H9 (cell line): ENCODE results near the gene TSPAN33. TPM values are rescaled to one million over a fixed set of nuclear protein-coding genes. Genes with fewer than 3 reads are reported as not detected.

Experiments used
- DNase-seq: peaks from one replicate; pipeline ENCODE4 v3.0.0-alpha.2; 2017
- H2AFZ ChIP-seq: one replicate; pipeline ENCODE4 v1.6.1; 2013; ENCODE audit warnings: mild to moderate bottlenecking, low read length, control low read depth, moderate library complexity
- H2AK5ac ChIP-seq: 2 replicates; pipeline ENCODE4 v1.6.1; 2013; ENCODE audit warnings: low read length, control low read depth, mixed read lengths; ENCODE audit not compliant: insufficient read length
- H2BK120ac ChIP-seq: one replicate; pipeline ENCODE4 v1.6.1; 2013; ENCODE audit warnings: low read depth, mild to moderate bottlenecking, low read length, control low read depth, inconsistent platforms; ENCODE audit not compliant: poor library complexity, severe bottlenecking
- H2BK12ac ChIP-seq: 2 replicates; pipeline ENCODE4 v1.6.1; 2013; ENCODE audit warnings: low read length, control low read depth, mixed read lengths, low read depth; ENCODE audit not compliant: insufficient read length
- H2BK15ac ChIP-seq: 2 replicates; pipeline ENCODE4 v1.6.1; 2013; ENCODE audit warnings: low read depth, low read length, control low read depth
- H2BK20ac ChIP-seq: one replicate; pipeline ENCODE4 v1.6.1; 2013; ENCODE audit warnings: low read depth, mild to moderate bottlenecking, low read length, control low read depth, inconsistent platforms; ENCODE audit not compliant: poor library complexity, severe bottlenecking
- H2BK5ac ChIP-seq: 2 replicates; pipeline ENCODE4 v1.6.1; 2013; ENCODE audit warnings: low read length, control low read depth, mixed read lengths; ENCODE audit not compliant: insufficient read length
- H3K14ac ChIP-seq: 2 replicates; pipeline ENCODE4 v1.6.1; 2013; ENCODE audit warnings: low read length, control low read depth; ENCODE audit not compliant: insufficient read depth
- H3K18ac ChIP-seq: 2 replicates; pipeline ENCODE4 v1.6.1; 2013; ENCODE audit warnings: low read depth, mild to moderate bottlenecking, mixed read lengths, low read length, control low read depth; ENCODE audit not compliant: insufficient read length
- H3K23ac ChIP-seq: 2 replicates; pipeline ENCODE4 v1.6.1; 2013; ENCODE audit warnings: low read length, control low read depth, mixed read lengths, low read depth; ENCODE audit not compliant: insufficient read length
- H3K23me2 ChIP-seq: 2 replicates; pipeline ENCODE4 v1.6.1; 2013; ENCODE audit warnings: low read depth, mild to moderate bottlenecking, mixed read lengths, low read length, control low read depth; ENCODE audit not compliant: insufficient read length, poor library complexity, severe bottlenecking
- H3K27ac ChIP-seq: 2 replicates; pipeline ENCODE4 v1.5.1; 2013; ENCODE audit warnings: low read length, control low read depth, mixed read lengths, low read depth; ENCODE audit not compliant: insufficient read length
- H3K27me3 ChIP-seq: 2 replicates; pipeline ENCODE4 v1.6.1; 2013; ENCODE audit warnings: low read length, control low read depth, inconsistent platforms; ENCODE audit not compliant: insufficient read depth
- H3K4ac ChIP-seq: 2 replicates; pipeline ENCODE4 v1.6.1; 2013; ENCODE audit warnings: low read depth, mild to moderate bottlenecking, control low read depth, inconsistent platforms, low read length, moderate library complexity
- H3K4me1 ChIP-seq: 2 replicates; pipeline ENCODE4 v1.6.1; 2013; ENCODE audit warnings: low read length, control low read depth, inconsistent platforms; ENCODE audit not compliant: insufficient read depth
- H3K4me2 ChIP-seq: 2 replicates; pipeline ENCODE4 v1.6.1; 2013; ENCODE audit warnings: low read length, control low read depth, mixed read lengths; ENCODE audit not compliant: insufficient read length, insufficient read depth
- H3K56ac ChIP-seq: 2 replicates; pipeline ENCODE4 v1.6.1; 2013; ENCODE audit warnings: low read depth, mild to moderate bottlenecking, mixed read lengths, low read length, control low read depth; ENCODE audit not compliant: insufficient read length
- H3K79me1 ChIP-seq: 2 replicates; pipeline ENCODE4 v1.6.1; 2013; ENCODE audit warnings: low read depth, mild to moderate bottlenecking, moderate library complexity, low read length, control low read depth, inconsistent platforms; ENCODE audit not compliant: insufficient read depth, poor library complexity, severe bottlenecking
- H3K79me2 ChIP-seq: 2 replicates; pipeline ENCODE4 v1.6.1; 2013; ENCODE audit warnings: low read length, control low read depth, inconsistent platforms; ENCODE audit not compliant: insufficient read depth
- H3K9ac ChIP-seq: 2 replicates; pipeline ENCODE4 v1.6.1; 2013; ENCODE audit warnings: low read length, control low read depth, mixed read lengths; ENCODE audit not compliant: insufficient read length; ENCODE audit errors: extremely low read depth
- H3K9me3 ChIP-seq: one replicate; pipeline ENCODE4 v1.6.1; 2013; ENCODE audit warnings: low read depth, low read length, inconsistent platforms; ENCODE audit not compliant: control insufficient read depth
- H3T11ph ChIP-seq: one replicate; pipeline ENCODE4 v1.6.1; 2013; ENCODE audit warnings: mild to moderate bottlenecking, low read length, control low read depth, inconsistent platforms
- H4K20me1 ChIP-seq: one replicate; pipeline ENCODE4 v1.6.1; 2013; ENCODE audit not compliant: control insufficient read depth, insufficient read length, insufficient read depth
- H4K5ac ChIP-seq: 2 replicates; pipeline ENCODE4 v1.6.1; 2013; ENCODE audit warnings: low read depth, mild to moderate bottlenecking, mixed read lengths, low read length, control low read depth; ENCODE audit not compliant: insufficient read length
- H4K8ac ChIP-seq: replicated peaks from 2 replicates; pipeline ENCODE4 v1.6.1; 2013; ENCODE audit warnings: low read length, control low read depth, mixed read lengths, low read depth; ENCODE audit not compliant: insufficient read length
- H4K91ac ChIP-seq: 2 replicates; pipeline ENCODE4 v1.6.1; 2013; ENCODE audit warnings: low read depth, mild to moderate bottlenecking, moderate library complexity, mixed read lengths, low read length, control low read depth; ENCODE audit not compliant: insufficient read length
- H3K27ac Mint-ChIP-seq, 3 experiments: 2 replicates in 2 of 3; 3 replicates in 1 of 3; pipeline ENCODE4 v1.8.0; 2020 to 2021; ENCODE audit warnings: mixed read lengths in 3 of 3, mild to moderate bottlenecking in 1 of 3, moderate library complexity in 1 of 3
- H3K27me3 Mint-ChIP-seq: 2 replicates; pipeline ENCODE4 v1.8.0; 2021; ENCODE audit warnings: low read depth, mild to moderate bottlenecking, moderate library complexity, mixed read lengths
- H3K36me3 Mint-ChIP-seq, 3 experiments: 2 replicates in 2 of 3; 3 replicates in 1 of 3; pipeline ENCODE4 v1.8.0; 2020 to 2021; ENCODE audit warnings: low read depth in 3 of 3, mixed read lengths in 3 of 3; ENCODE audit not compliant: insufficient read depth in 1 of 3
- H3K4me1 Mint-ChIP-seq, 2 experiments: 2 replicates each; pipeline ENCODE4 v1.8.0; 2020; ENCODE audit warnings: mixed read lengths in 2 of 2
- H3K4me3 Mint-ChIP-seq, 2 experiments: 2 replicates in 1 of 2; 3 replicates in 1 of 2; pipeline ENCODE4 v1.8.0; 2020 to 2021; ENCODE audit warnings: mild to moderate bottlenecking in 2 of 2, mixed read lengths in 2 of 2, moderate library complexity in 1 of 2
- H3K9me3 Mint-ChIP-seq, 2 experiments: 2 replicates in 1 of 2; 3 replicates in 1 of 2; pipeline ENCODE4 v1.8.0; 2020; ENCODE audit warnings: mild to moderate bottlenecking in 2 of 2, mixed read lengths in 2 of 2, moderate library complexity in 1 of 2
- WGBS: extraction: QIAGEN DNeasy Blood & Tissue Kit; methylation state at CpG from one replicate; pipeline ENCODE4 v1.1.7; 2013; ENCODE audit warnings: missing lambda C conversion rate, low lambda C conversion rate, mixed read lengths; ENCODE audit not compliant: insufficient read length; ENCODE audit errors: extremely low coverage; 5-methylcytosine and 5-hydroxymethylcytosine counted together
- total RNA-seq: library from RNA; stranded (reverse); gene quantifications from 2 replicates; pipeline ENCODE4 v1.2.1, GENCODE V29; 2021
- TF ChIP-seq, protein P1 (sequence below): fragments of 200-600 bp; sonication (generic); conservative IDR thresholded peaks from 3 replicates; pipeline ENCODE4 v1.8.0; 2021; ENCODE audit warnings: antibody characterized with exemption, mild to moderate bottlenecking

The TSPAN33 gene
- total RNA-seq, 1 experiment from 2014 or later, result 34.7 TPM

DNA sequence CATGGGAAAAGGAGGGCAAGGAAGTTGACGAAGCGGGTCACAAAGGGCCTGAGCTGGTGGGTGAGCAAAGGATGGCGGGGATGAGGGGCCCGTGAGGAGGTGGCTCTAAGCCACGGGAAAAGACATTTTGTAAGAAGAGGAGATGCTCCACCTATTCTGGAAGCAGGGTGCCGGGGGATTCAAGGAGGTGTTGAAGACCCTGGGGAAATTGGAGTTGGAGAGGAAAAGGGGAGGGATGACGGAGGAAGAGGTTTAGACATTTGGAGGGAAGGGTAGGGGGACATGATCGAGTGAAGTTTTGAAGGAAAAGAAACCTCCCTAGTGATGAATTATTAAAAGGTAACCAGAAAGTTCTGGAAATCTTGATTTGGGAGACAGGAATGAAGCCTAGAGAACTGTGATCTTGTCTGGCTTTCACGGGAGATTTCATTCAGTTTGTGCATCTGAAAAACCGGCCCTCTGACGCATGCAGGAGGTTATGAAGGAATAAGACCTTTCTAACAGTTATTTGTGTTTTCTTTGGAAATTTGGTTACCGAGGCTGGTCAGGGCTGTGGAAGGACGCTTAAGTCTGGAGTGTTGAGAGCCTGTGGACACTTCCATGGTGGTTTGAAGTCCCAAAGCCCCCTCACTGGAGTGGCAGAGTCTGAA is 45.3 kb downstream of the TSPAN33 start:
- peaks cover 3% of the 10 kb centered on the region; the same call in 1 of the 2 replicates for H3K27me3 ChIP-seq
- no peak for DNase-seq
- H4K8ac ChIP-seq, result no peak overlapping the region
- no peak overlapping the region for H2AK5ac ChIP-seq
- H2AFZ ChIP-seq, result no peak overlapping the region
- no peak overlapping the region for H3T11ph ChIP-seq
- no peak overlapping the region for H4K5ac ChIP-seq
- H3K27ac ChIP-seq, result no peak overlapping the region
- no peak overlapping the region for H3K23ac ChIP-seq
- no peak overlapping the region for H2BK20ac ChIP-seq
- Mint-ChIP-seq H3K27me3 (peaks cover 23% of the 10 kb centered on the region), H3K4me3 (peak overlapping the region; percentile 94 to 96), H3K9me3 (no peaks in the 10 kb centered on the region), H3K36me3 (peaks cover 8 to 23% (median 20%) of the 10 kb centered on the region in 3 experiments; a peak in 6 of 7 replicates), H3K4me1 (peaks cover 34 to 39% of the 10 kb centered on the region in 2 experiments), H3K27ac (peak overlapping the region; percentile 38 to 90 (median 88); a peak in 5 of 7 replicates)
- H3K4ac ChIP-seq, result peak overlapping the region; percentile 25; the same call in 1 of the 2 replicates
- H3K18ac ChIP-seq, result peak overlapping the region; percentile 92
- TF ChIP-seq, protein P1, sequence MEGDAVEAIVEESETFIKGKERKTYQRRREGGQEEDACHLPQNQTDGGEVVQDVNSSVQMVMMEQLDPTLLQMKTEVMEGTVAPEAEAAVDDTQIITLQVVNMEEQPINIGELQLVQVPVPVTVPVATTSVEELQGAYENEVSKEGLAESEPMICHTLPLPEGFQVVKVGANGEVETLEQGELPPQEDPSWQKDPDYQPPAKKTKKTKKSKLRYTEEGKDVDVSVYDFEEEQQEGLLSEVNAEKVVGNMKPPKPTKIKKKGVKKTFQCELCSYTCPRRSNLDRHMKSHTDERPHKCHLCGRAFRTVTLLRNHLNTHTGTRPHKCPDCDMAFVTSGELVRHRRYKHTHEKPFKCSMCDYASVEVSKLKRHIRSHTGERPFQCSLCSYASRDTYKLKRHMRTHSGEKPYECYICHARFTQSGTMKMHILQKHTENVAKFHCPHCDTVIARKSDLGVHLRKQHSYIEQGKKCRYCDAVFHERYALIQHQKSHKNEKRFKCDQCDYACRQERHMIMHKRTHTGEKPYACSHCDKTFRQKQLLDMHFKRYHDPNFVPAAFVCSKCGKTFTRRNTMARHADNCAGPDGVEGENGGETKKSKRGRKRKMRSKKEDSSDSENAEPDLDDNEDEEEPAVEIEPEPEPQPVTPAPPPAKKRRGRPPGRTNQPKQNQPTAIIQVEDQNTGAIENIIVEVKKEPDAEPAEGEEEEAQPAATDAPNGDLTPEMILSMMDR, result no peak
- no CpG with 5 or more reads among the region's 13 CpGs for WGBS
- no peak overlapping the region for H2BK120ac ChIP-seq
- H3K9ac ChIP-seq, result peak overlapping the region; percentile 84
- H3K56ac ChIP-seq, result no peak overlapping the region
- peaks cover 11% of the 10 kb centered on the region for H3K79me1 ChIP-seq
- H3K9me3 ChIP-seq, result no peaks in the 10 kb centered on the region
- H2BK5ac ChIP-seq, result no peak overlapping the region
- peaks cover 23% of the 10 kb centered on the region; the same call in 1 of the 2 replicates for H3K79me2 ChIP-seq
- peaks cover 2% of the 10 kb centered on the region for H4K20me1 ChIP-seq
- no peak overlapping the region for H2BK12ac ChIP-seq
- H3K4me2 ChIP-seq, result peak overlapping the region; percentile 96
- peak overlapping the region; percentile 96 for H3K14ac ChIP-seq
- H3K23me2 ChIP-seq, result peaks cover 10% of the 10 kb centered on the region
- no peak overlapping the region for H2BK15ac ChIP-seq
- no peaks in the 10 kb centered on the region; the same call in none of the 2 replicates for H3K4me1 ChIP-seq
- no peak overlapping the region for H4K91ac ChIP-seq
